Measurements from ENCODE around the gene ZDHHC20. TPM values are rescaled to one million over a fixed set of nuclear protein-coding genes. Genes with fewer than 3 reads are reported as not detected.

ZDHHC20 gene
- total and polyA plus RNA-seq, 2 of the 13 experiments (the other 11 are each of a cell fraction or from before 2014, with no cell fraction given): 19.9 to 59.9 TPM

DNA sequence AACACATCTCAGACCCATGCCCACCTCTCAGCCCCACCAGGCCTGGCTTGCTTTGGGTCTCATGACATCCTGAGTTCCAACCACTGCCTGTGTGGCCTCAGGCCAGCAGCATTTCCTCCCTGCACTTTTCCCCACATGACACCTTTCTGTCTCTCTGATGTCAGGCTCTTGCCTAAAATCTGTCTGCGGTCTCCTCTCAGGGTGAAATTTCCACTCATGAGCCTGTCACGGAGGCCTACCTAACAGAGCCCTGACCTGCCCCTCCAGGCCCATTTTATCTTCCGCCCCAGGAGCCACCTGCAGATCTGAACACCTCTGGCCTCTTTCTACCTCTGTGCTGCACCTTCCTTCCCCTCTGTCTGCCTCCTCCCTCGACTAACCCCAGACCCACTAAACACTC, 93.5 kb downstream of the ZDHHC20 start (continued):
- TF ChIP-seq ZNF556 (CRISPR knock-in tag; IDR thresholded peaks at IDR 0.05; ENCODE audit: borderline replicate concordance): no peak
- TF ChIP-seq ZNF543 (CRISPR knock-in tag; IDR thresholded peaks at IDR 0.05): no peak
- TF ChIP-seq, protein P1, sequence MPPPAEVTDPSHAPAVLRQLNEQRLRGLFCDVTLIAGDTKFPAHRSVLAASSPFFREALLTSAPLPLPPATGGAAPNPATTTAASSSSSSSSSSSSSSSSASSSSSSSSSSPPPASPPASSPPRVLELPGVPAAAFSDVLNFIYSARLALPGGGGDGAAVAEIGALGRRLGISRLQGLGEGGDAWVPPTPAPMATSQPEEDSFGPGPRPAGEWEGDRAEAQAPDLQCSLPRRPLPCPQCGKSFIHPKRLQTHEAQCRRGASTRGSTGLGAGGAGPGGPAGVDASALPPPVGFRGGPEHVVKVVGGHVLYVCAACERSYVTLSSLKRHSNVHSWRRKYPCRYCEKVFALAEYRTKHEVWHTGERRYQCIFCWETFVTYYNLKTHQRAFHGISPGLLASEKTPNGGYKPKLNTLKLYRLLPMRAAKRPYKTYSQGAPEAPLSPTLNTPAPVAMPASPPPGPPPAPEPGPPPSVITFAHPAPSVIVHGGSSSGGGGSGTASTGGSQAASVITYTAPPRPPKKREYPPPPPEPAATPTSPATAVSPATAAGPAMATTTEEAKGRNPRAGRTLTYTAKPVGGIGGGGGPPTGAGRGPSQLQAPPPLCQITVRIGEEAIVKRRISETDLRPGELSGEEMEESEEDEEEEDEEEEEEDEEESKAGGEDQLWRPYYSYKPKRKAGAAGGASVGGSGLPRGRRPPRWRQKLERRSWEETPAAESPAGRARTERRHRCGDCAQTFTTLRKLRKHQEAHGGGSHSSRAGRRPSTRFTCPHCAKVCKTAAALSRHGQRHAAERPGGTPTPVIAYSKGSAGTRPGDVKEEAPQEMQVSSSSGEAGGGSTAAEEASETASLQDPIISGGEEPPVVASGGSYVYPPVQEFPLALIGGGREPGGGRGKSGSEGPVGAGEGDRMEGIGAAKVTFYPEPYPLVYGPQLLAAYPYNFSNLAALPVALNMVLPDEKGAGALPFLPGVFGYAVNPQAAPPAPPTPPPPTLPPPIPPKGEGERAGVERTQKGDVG (CRISPR knock-in tag; IDR thresholded peaks at IDR 0.05; ENCODE audit: borderline replicate concordance): no peak
- TF ChIP-seq ATF1 (CRISPR knock-in tag; IDR thresholded peaks at IDR 0.05): no peak
- no peak for TF ChIP-seq ASH2L (IDR thresholded peaks at IDR 0.05; ENCODE audit: insufficient read length, low read depth, low read length)
- no peak for TF ChIP-seq NFIB (CRISPR knock-in tag; IDR thresholded peaks at IDR 0.05; ENCODE audit: borderline replicate concordance)
- TF ChIP-seq ZNF609 (CRISPR knock-in tag; IDR thresholded peaks at IDR 0.05; ENCODE audit: borderline replicate concordance): no peak
- no peak for TF ChIP-seq SOX5 (CRISPR knock-in tag; IDR thresholded peaks at IDR 0.05; ENCODE audit: borderline replicate concordance)
